ENCODE data around the gene EVA1A.

Gene EVA1A

DNA sequence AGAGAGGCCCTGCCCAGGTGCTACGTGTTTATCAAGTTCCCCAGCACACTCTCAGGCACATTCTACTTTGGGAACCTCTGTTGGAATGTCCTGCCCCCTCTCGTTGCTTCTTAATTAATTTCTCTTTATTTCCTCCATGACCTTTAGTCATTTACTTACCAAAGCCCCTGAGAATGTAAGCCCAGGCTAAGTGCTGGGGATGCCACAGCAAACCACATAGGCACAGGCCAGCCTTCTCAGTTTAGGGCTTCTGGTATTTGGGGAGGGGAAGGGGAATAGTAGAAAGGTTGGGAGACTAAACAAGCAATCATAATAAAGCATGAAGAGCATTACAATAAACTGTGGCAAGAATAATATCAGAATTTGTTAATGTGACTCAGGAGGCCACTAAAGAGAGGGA, 85.7 kb downstream of the EVA1A start:
- no peak overlapping the region for H3K4ac ChIP-seq (ENCODE audit: low read depth, low read length)
- H3K79me2 ChIP-seq (ENCODE audit: control insufficient read depth, insufficient read depth, low read length, poor library complexity): no peaks in the 10 kb centered on the region
- DNase-seq: no peak
- H2BK5ac ChIP-seq (ENCODE audit: low read depth, low read length, poor library complexity): no peak overlapping the region
- H3K27ac ChIP-seq (ENCODE audit: low read depth, low read length): no peak overlapping the region
- H2BK120ac ChIP-seq (ENCODE audit: insufficient read depth, low read length, poor library complexity): no peak overlapping the region
- H2AK5ac ChIP-seq (ENCODE audit: low read length): no peak overlapping the region
- no peak overlapping the region for H4K91ac ChIP-seq (ENCODE audit: low read depth, low read length)
- no peak overlapping the region for H4K8ac ChIP-seq (ENCODE audit: low read depth, low read length)
- H3K9me3 ChIP-seq (ENCODE audit: insufficient read depth, low read depth, low read length): no peaks in the 10 kb centered on the region
- no CpG with 5 or more reads among the region's 2 CpGs for WGBS (ENCODE audit: extremely low coverage, insufficient coverage, insufficient read length)
- H4K12ac ChIP-seq (ENCODE audit: low read depth, low read length): no peak overlapping the region
- no peak overlapping the region for H3K9ac ChIP-seq (ENCODE audit: low read length)
- H3K18ac ChIP-seq (ENCODE audit: low read length): no peak overlapping the region
- H3K4me3 ChIP-seq (ENCODE audit: low read depth, low read length): no peak overlapping the region
- no peaks in the 10 kb centered on the region for H3K27me3 ChIP-seq (ENCODE audit: insufficient read depth, low read length)
- no peaks in the 10 kb centered on the region for H3K4me1 ChIP-seq (ENCODE audit: control insufficient read depth in 1 of 2, insufficient read depth in 2 of 2, low read length in 2 of 2)
- H2BK12ac ChIP-seq (ENCODE audit: low read length): no peak overlapping the region
- H2AFZ ChIP-seq (ENCODE audit: insufficient read depth, low read length, poor library complexity): no peak overlapping the region
- no peaks in the 10 kb centered on the region for H3K36me3 ChIP-seq (ENCODE audit: control insufficient read depth in 1 of 2, insufficient read depth in 2 of 2, low read length in 2 of 2)
- H3K4me2 ChIP-seq (ENCODE audit: low read length): no peak overlapping the region
- no peak overlapping the region for H3K23ac ChIP-seq (ENCODE audit: low read length)
- no peak overlapping the region for H3K14ac ChIP-seq (ENCODE audit: low read length)
- no peaks in the 10 kb centered on the region for H3K79me1 ChIP-seq (ENCODE audit: low read length)

DNA sequence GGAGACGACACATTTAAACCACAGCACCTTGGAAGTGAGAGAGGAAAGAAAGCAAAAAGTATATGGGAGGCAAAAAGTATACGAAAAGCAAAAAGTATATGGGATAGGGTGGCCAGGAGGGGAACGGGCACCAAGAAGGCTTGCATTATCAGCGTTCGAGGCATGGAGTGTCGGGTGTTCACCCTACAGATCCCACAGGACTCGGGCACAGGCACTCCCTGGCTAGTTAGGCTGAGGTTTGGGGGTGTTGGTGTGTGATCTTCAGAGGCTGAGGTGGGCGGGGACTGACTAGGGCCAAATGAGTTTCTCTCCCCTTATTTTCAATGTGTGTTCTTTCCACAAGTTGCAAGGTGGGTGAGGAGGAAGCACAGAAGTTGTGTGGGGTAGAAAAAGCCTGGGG, 86.6 kb downstream of the EVA1A start:
- Histone ChIP-seq H3K79me2 (ENCODE audit: control insufficient read depth, insufficient read depth, low read length, poor library complexity) (no peaks in the 10 kb centered on the region), H3K27ac (ENCODE audit: low read depth, low read length) (no peak overlapping the region), H2AFZ (ENCODE audit: insufficient read depth, low read length, poor library complexity) (no peak overlapping the region), H3K36me3 (ENCODE audit: control insufficient read depth in 1 of 2, insufficient read depth in 2 of 2, low read length in 2 of 2) (no peaks in the 10 kb centered on the region), H2BK12ac (ENCODE audit: low read length) (no peak overlapping the region), H3K23ac (ENCODE audit: low read length) (no peak overlapping the region), H3K14ac (ENCODE audit: low read length) (no peak overlapping the region), H2AK5ac (ENCODE audit: low read length) (no peak overlapping the region), H3K9ac (ENCODE audit: low read length) (no peak overlapping the region), H3K9me3 (ENCODE audit: insufficient read depth, low read depth, low read length) (no peaks in the 10 kb centered on the region), H2BK5ac (ENCODE audit: low read depth, low read length, poor library complexity) (no peak overlapping the region), H3K4me2 (ENCODE audit: low read length) (no peak overlapping the region), H3K27me3 (ENCODE audit: insufficient read depth, low read length) (no peaks in the 10 kb centered on the region), H4K91ac (ENCODE audit: low read depth, low read length) (no peak overlapping the region), H3K4me3 (ENCODE audit: low read depth, low read length) (no peak overlapping the region), H3K18ac (ENCODE audit: low read length) (no peak overlapping the region), H3K79me1 (ENCODE audit: low read length) (no peaks in the 10 kb centered on the region), H4K8ac (ENCODE audit: low read depth, low read length) (no peak overlapping the region), H2BK120ac (ENCODE audit: insufficient read depth, low read length, poor library complexity) (no peak overlapping the region), H4K12ac (ENCODE audit: low read depth, low read length) (no peak overlapping the region), H3K4me1 (ENCODE audit: control insufficient read depth in 1 of 2, insufficient read depth in 2 of 2, low read length in 2 of 2) (no peaks in the 10 kb centered on the region), H3K4ac (ENCODE audit: low read depth, low read length) (no peak overlapping the region)
- no CpG with 5 or more reads among the region's 8 CpGs for WGBS (ENCODE audit: extremely low coverage, insufficient coverage, insufficient read length)
- no peak for DNase-seq

GRCh38 chr2:75466708-75467311, 93.9 kb downstream of the EVA1A start:
- Histone ChIP-seq H3K27ac (ENCODE audit: low read depth, low read length) (no peak overlapping the region), H3K4me1 (ENCODE audit: control insufficient read depth in 1 of 2, insufficient read depth in 2 of 2, low read length in 2 of 2) (no peaks in the 10 kb centered on the region), H3K23ac (ENCODE audit: low read length) (no peak overlapping the region), H3K18ac (ENCODE audit: low read length) (no peak overlapping the region), H4K12ac (ENCODE audit: low read depth, low read length) (no peak overlapping the region), H3K79me2 (ENCODE audit: control insufficient read depth, insufficient read depth, low read length, poor library complexity) (no peaks in the 10 kb centered on the region), H3K4me2 (ENCODE audit: low read length) (no peak overlapping the region), H3K4me3 (ENCODE audit: low read depth, low read length) (no peak overlapping the region), H3K27me3 (ENCODE audit: insufficient read depth, low read length) (no peaks in the 10 kb centered on the region), H2BK12ac (ENCODE audit: low read length) (peak overlapping the region; percentile 1), H2AFZ (ENCODE audit: insufficient read depth, low read length, poor library complexity) (no peak overlapping the region), H2BK5ac (ENCODE audit: low read depth, low read length, poor library complexity) (no peak overlapping the region), H3K4ac (ENCODE audit: low read depth, low read length) (no peak overlapping the region), H2AK5ac (ENCODE audit: low read length) (no peak overlapping the region), H3K9me3 (ENCODE audit: insufficient read depth, low read depth, low read length) (no peaks in the 10 kb centered on the region), H3K14ac (ENCODE audit: low read length) (no peak overlapping the region), H4K8ac (ENCODE audit: low read depth, low read length) (no peak overlapping the region), H3K9ac (ENCODE audit: low read length) (no peak overlapping the region), H3K36me3 (ENCODE audit: control insufficient read depth in 1 of 2, insufficient read depth in 2 of 2, low read length in 2 of 2) (no peaks in the 10 kb centered on the region), H4K91ac (ENCODE audit: low read depth, low read length) (no peak overlapping the region), H2BK120ac (ENCODE audit: insufficient read depth, low read length, poor library complexity) (no peak overlapping the region), H3K79me1 (ENCODE audit: low read length) (no peaks in the 10 kb centered on the region)
- DNase-seq: peak; percentile 24 to 76
- no CpG with 5 or more reads among the region's 3 CpGs for WGBS (ENCODE audit: extremely low coverage, insufficient coverage, insufficient read length)

GRCh38 chr2:75465317-75465984, 95.3 kb downstream of the EVA1A start:
- Histone ChIP-seq H3K9me3 (ENCODE audit: insufficient read depth, low read depth, low read length) (no peaks in the 10 kb centered on the region), H3K36me3 (ENCODE audit: control insufficient read depth in 1 of 2, insufficient read depth in 2 of 2, low read length in 2 of 2) (no peaks in the 10 kb centered on the region), H2AK5ac (ENCODE audit: low read length) (no peak overlapping the region), H3K4me1 (ENCODE audit: control insufficient read depth in 1 of 2, insufficient read depth in 2 of 2, low read length in 2 of 2) (no peaks in the 10 kb centered on the region), H3K79me2 (ENCODE audit: control insufficient read depth, insufficient read depth, low read length, poor library complexity) (no peaks in the 10 kb centered on the region), H3K23ac (ENCODE audit: low read length) (no peak overlapping the region), H2AFZ (ENCODE audit: insufficient read depth, low read length, poor library complexity) (no peak overlapping the region), H3K79me1 (ENCODE audit: low read length) (no peaks in the 10 kb centered on the region), H4K12ac (ENCODE audit: low read depth, low read length) (no peak overlapping the region), H3K4ac (ENCODE audit: low read depth, low read length) (no peak overlapping the region), H4K91ac (ENCODE audit: low read depth, low read length) (no peak overlapping the region), H3K27me3 (ENCODE audit: insufficient read depth, low read length) (no peaks in the 10 kb centered on the region), H3K4me3 (ENCODE audit: low read depth, low read length) (no peak overlapping the region), H3K18ac (ENCODE audit: low read length) (no peak overlapping the region), H2BK120ac (ENCODE audit: insufficient read depth, low read length, poor library complexity) (no peak overlapping the region), H2BK5ac (ENCODE audit: low read depth, low read length, poor library complexity) (no peak overlapping the region), H3K27ac (ENCODE audit: low read depth, low read length) (no peak overlapping the region), H2BK12ac (ENCODE audit: low read length) (no peak overlapping the region), H3K9ac (ENCODE audit: low read length) (no peak overlapping the region), H4K8ac (ENCODE audit: low read depth, low read length) (no peak overlapping the region), H3K14ac (ENCODE audit: low read length) (no peak overlapping the region), H3K4me2 (ENCODE audit: low read length) (no peak overlapping the region)
- no CpG with 5 or more reads among the region's 1 CpG for WGBS (ENCODE audit: extremely low coverage, insufficient coverage, insufficient read length)
- no peak for DNase-seq
